GM19043 (cell line): ENCODE data around the gene ATRNL1.

ENCODE experiments used
- ATAC-seq: cut with Tn5 transposase; IDR thresholded peaks from one replicate; pipeline ENCODE4 v1.9.1; 2021; ENCODE audit warnings: low read depth; ENCODE audit not compliant: unreplicated experiment

The ATRNL1 gene

GRCh38 chr10:115580239-115580638 is 487.1 kb downstream of the ATRNL1 start:
- ATAC-seq = no peak

- no peak for ATAC-seq
Measured at GRCh38 chr10:115593060-115593459, 499.9 kb downstream of the ATRNL1 start.

- no peak for ATAC-seq
Measured at GRCh38 chr10:115604627-115605026, 511.5 kb downstream of the ATRNL1 start.

GRCh38 chr10:115606086-115606485 is 512.9 kb downstream of the ATRNL1 start:
- no peak for ATAC-seq

GRCh38 chr10:115606741-115607140 is 513.6 kb downstream of the ATRNL1 start:
- no peak for ATAC-seq

- ATAC-seq = no peak
Measured at GRCh38 chr10:115624448-115624847, 531.3 kb downstream of the ATRNL1 start.

- ATAC-seq = no peak
Measured at GRCh38 chr10:115628616-115629015, 535.5 kb downstream of the ATRNL1 start.

GRCh38 chr10:115638246-115638645 is 545.1 kb downstream of the ATRNL1 start:
- ATAC-seq = no peak

GRCh38 chr10:115649217-115649616 is 556.1 kb downstream of the ATRNL1 start:
- ATAC-seq = no peak

- no peak for ATAC-seq
Measured at GRCh38 chr10:115653473-115653872, 560.3 kb downstream of the ATRNL1 start.

- ATAC-seq = no peak
Measured at GRCh38 chr10:115654961-115655360, 561.8 kb downstream of the ATRNL1 start.

GRCh38 chr10:115657161-115657860 is 564.1 kb downstream of the ATRNL1 start:
- no peak for ATAC-seq

GRCh38 chr10:115659616-115660015 is 566.5 kb downstream of the ATRNL1 start:
- ATAC-seq = no peak

GRCh38 chr10:115660391-115660790 is 567.2 kb downstream of the ATRNL1 start:
- no peak for ATAC-seq

GRCh38 chr10:115662422-115662821 is 569.3 kb downstream of the ATRNL1 start:
- no peak for ATAC-seq

GRCh38 chr10:115665549-115665948 is 572.4 kb downstream of the ATRNL1 start:
- ATAC-seq = no peak

GRCh38 chr10:115674496-115674895 is 581.3 kb downstream of the ATRNL1 start:
- ATAC-seq = no peak

GRCh38 chr10:115696747-115697146 is 603.6 kb downstream of the ATRNL1 start:
- no peak for ATAC-seq

GRCh38 chr10:115706026-115706425 is 612.9 kb downstream of the ATRNL1 start:
- no peak for ATAC-seq

- ATAC-seq = no peak
Measured at GRCh38 chr10:115706488-115707076, 613.4 kb downstream of the ATRNL1 start.

- ATAC-seq = no peak
Measured at GRCh38 chr10:115710136-115710535, 617.0 kb downstream of the ATRNL1 start.

- ATAC-seq = no peak
Measured at GRCh38 chr10:115711306-115711705, 618.1 kb downstream of the ATRNL1 start.
